Caki2 (cell line): ENCODE measurements around the gene AK9. TPM values are rescaled to one million over a fixed set of nuclear protein-coding genes. Genes with fewer than 3 reads are reported as not detected.

Source experiments
- total RNA-seq: library from RNA; depleted of rRNA; stranded (reverse); fragments of >200 nt; shearing (Covaris generic); gene quantifications from 2 replicates; pipeline ENCODE4 v1.2.3, GENCODE V29; 2014; ENCODE audit warnings: low replicate concordance; rRNA removed

The AK9 gene
- total RNA-seq, 1 experiment from 2014 or later = 0.14 TPM

Other genes starting within 250 kb of the AK9 start
- 13.5 and 23.9 TPM in 2 replicates for gene MICAL1, start 235.4 kb downstream of the AK9 start, total RNA-seq
- 2.4 and 6.4 TPM in 2 replicates for gene ZBTB24, start 208.0 kb downstream of the AK9 start, total RNA-seq
- 9.4 and 17.9 TPM in 2 replicates for gene FIG4, start 94 bp upstream of the AK9 start, total RNA-seq